ENCODE data around the gene MFAP5. TPM values are rescaled to one million over a fixed set of nuclear protein-coding genes. Genes with fewer than 3 reads are reported as not detected.
A peak's percentile ranks its signal among the peaks of the same experiment; 100 is the strongest.

The MFAP5 gene
- total RNA-seq, 1 experiment from 2014 or later: 0.26 TPM

GRCh38 chr12:8689681-8690080 is 27.1 kb upstream of the MFAP5 start:
- Histone ChIP-seq H3K79me1 (ENCODE audit: insufficient read depth, low read depth, low read length, poor library complexity, severe bottlenecking) (no peaks in the 10 kb centered on the region), H3K9me3 (ENCODE audit: control insufficient read depth, low read depth, low read length) (no peaks in the 10 kb centered on the region), H2BK15ac (ENCODE audit: low read depth, low read length) (no peak overlapping the region), H3K27ac (ENCODE audit: insufficient read length, low read depth, low read length) (no peak overlapping the region), H3K14ac (ENCODE audit: insufficient read depth, low read length) (peak overlapping the region; percentile 24; the same call in 1 of the 2 replicates), H4K8ac (replicated peaks; ENCODE audit: insufficient read length, low read depth, low read length) (no peak overlapping the region), H3K23ac (ENCODE audit: insufficient read length, low read depth, low read length) (no peak overlapping the region), H2BK12ac (ENCODE audit: insufficient read length, low read depth, low read length) (no peak overlapping the region), H3K4ac (ENCODE audit: low read depth, low read length) (no peak overlapping the region; the same call in 1 of the 2 replicates), H3K9ac (ENCODE audit: extremely low read depth, insufficient read length, low read length) (no peak overlapping the region), H4K5ac (ENCODE audit: insufficient read length, low read depth, low read length) (no peak overlapping the region), H2AK5ac (ENCODE audit: insufficient read length, low read length) (no peak overlapping the region), H3T11ph (ENCODE audit: low read length) (no peak overlapping the region), H3K18ac (ENCODE audit: insufficient read length, low read depth, low read length) (no peak overlapping the region), H3K79me2 (ENCODE audit: insufficient read depth, low read length) (no peaks in the 10 kb centered on the region), H3K4me1 (ENCODE audit: insufficient read depth, low read length) (peaks cover 9% of the 10 kb centered on the region; the same call in 1 of the 2 replicates), H3K23me2 (ENCODE audit: insufficient read length, low read depth, low read length, poor library complexity, severe bottlenecking) (no peaks in the 10 kb centered on the region), H2BK5ac (ENCODE audit: insufficient read length, low read length) (no peak overlapping the region), H2AFZ (ENCODE audit: low read length) (peak overlapping the region; percentile 85), H4K91ac (ENCODE audit: insufficient read length, low read depth, low read length) (no peak overlapping the region), H2BK120ac (ENCODE audit: low read depth, low read length, poor library complexity, severe bottlenecking) (no peak overlapping the region), H4K20me1 (ENCODE audit: control insufficient read depth, insufficient read depth, insufficient read length) (no peaks in the 10 kb centered on the region), H3K56ac (ENCODE audit: insufficient read length, low read depth, low read length) (no peak overlapping the region), H3K27me3 (ENCODE audit: insufficient read depth, low read length) (no peaks in the 10 kb centered on the region), H3K4me2 (ENCODE audit: insufficient read depth, insufficient read length, low read length) (no peak overlapping the region), H2BK20ac (ENCODE audit: low read depth, low read length, poor library complexity, severe bottlenecking) (peak overlapping the region; percentile 97)
- no peak for TF ChIP-seq CTCF (conservative IDR thresholded peaks at IDR 0.05)
- H3K4me3 Mint-ChIP-seq: peak overlapping the region in 1 of 2 experiments; percentile 22; a peak in 1 of 5 replicates
- peaks cover 6% of the 10 kb centered on the region in 2 experiments; a peak in 4 of 5 replicates for H3K9me3 Mint-ChIP-seq
- peak overlapping the region; percentile 59 to 99 (median 90) for H3K27ac Mint-ChIP-seq
- no peak for DNase-seq
- WGBS (ENCODE audit: extremely low coverage, insufficient read length, low lambda C conversion rate): no CpG with 5 or more reads among the region's 4 CpGs
- peaks cover 2 to 6% (median 5%) of the 10 kb centered on the region in 3 experiments; a peak in 2 of 7 replicates for H3K36me3 Mint-ChIP-seq (ENCODE audit: insufficient read depth in 1 of 3, low read depth in 3 of 3)
- no peaks in the 10 kb centered on the region for H3K27me3 Mint-ChIP-seq (ENCODE audit: low read depth)
- peaks cover 37% of the 10 kb centered on the region in 2 experiments for H3K4me1 Mint-ChIP-seq
